HepG2 (cell line): ENCODE measurements around the gene JAZF1. TPM values are rescaled to one million over a fixed set of nuclear protein-coding genes. Genes with fewer than 3 reads are reported as not detected.

Experiments
- ATAC-seq: fragments of 200-7000 bp; cut with Tn5 transposase; 3 replicates; pipeline ENCODE4 v1.9.1; 2020; ENCODE audit warnings: mild to moderate bottlenecking, moderate library complexity
- BruUV-seq: library from RNA; stranded (reverse); fragments of 400-500 nt; replicated peaks from 2 replicates; lab custom pipeline; 2021; lab: Mats Ljungman, UMichigan
- CTCF ChIA-PET: fragments of 300-600 bp; formaldehyde crosslinking; extraction: SDS; loops from one replicate; lab custom pipeline; 2021; ENCODE audit warnings: low total read pairs, inconsistent platforms, low intra/inter-chr PET ratio; lab: Yijun Ruan, JAX
- POLR2A ChIA-PET: fragments of 350-600 bp; sonication (Branson Sonifier 250); formaldehyde crosslinking; loops from one replicate; lab custom pipeline; 2020; ENCODE audit warnings: antibody characterized with exemption, inconsistent platforms; lab: Yijun Ruan, JAX
- DNase-seq: peaks from one replicate; pipeline ENCODE4 v3.0.0-alpha.2; 2015; ENCODE audit warnings: low spot score
- FAIRE-seq: peaks from 3 replicates; lab custom pipeline; 2011; peaks lifted over from hg19 to GRCh38; lab: Jason Lieb, UNC
- H2AFZ ChIP-seq: one replicate; pipeline ENCODE4 v1.6.1; 2011; ENCODE audit warnings: low read length, inconsistent platforms
- H3K27ac ChIP-seq: fragments of 300-600 bp; 3 replicates; pipeline ENCODE4 v1.8.0; 2011; ENCODE audit warnings: mixed run types, mild to moderate bottlenecking, mixed read lengths, low read length, inconsistent platforms; ENCODE audit not compliant: insufficient read depth; ENCODE audit errors: extremely low read length
- H3K27me3 ChIP-seq, 2 experiments: fragments of 200-600 bp in 1 of 2; 2 replicates in 1 of 2; 3 replicates in 1 of 2; pipeline versions ENCODE4 v1.6.0 to v1.8.0; 2011; ENCODE audit warnings: low read length in 2 of 2, mild to moderate bottlenecking in 2 of 2, moderate library complexity in 2 of 2, inconsistent platforms in 1 of 2; ENCODE audit not compliant: insufficient read depth in 2 of 2, control insufficient read depth in 1 of 2
- H3K36me3 ChIP-seq, 2 experiments: fragments of 200-600 bp in 1 of 2; replicated peaks in 1 of 2; 2 replicates in 1 of 2; 3 replicates in 1 of 2; pipeline versions ENCODE4 v1.5.1 to v1.8.0; 2011; ENCODE audit warnings: low read length in 2 of 2, inconsistent platforms in 1 of 2; ENCODE audit not compliant: insufficient read depth in 2 of 2, control insufficient read depth in 1 of 2
- H3K4me1 ChIP-seq: 2 replicates; pipeline ENCODE4 v1.5.1; 2012; ENCODE audit warnings: low read length, inconsistent platforms; ENCODE audit not compliant: insufficient read depth
- H3K4me2 ChIP-seq: 2 replicates; pipeline ENCODE4 v1.6.0; 2011; ENCODE audit warnings: low read depth, low read length, inconsistent platforms
- H3K4me3 ChIP-seq, 3 experiments: fragments of 200-600 bp in 1 of 3; sonication (generic), shearing (Covaris generic) in 1 of 3; replicated peaks in 1 of 3; 2 replicates each; pipeline ENCODE4 v1.5.1; 2011 to 2016; ENCODE audit warnings: low read length in 3 of 3, inconsistent platforms in 2 of 3, low read depth in 2 of 3, mild to moderate bottlenecking in 2 of 3, control low read depth in 1 of 3, mixed read lengths in 1 of 3; ENCODE audit not compliant: insufficient read depth in 1 of 3
- H3K79me2 ChIP-seq: one replicate; pipeline ENCODE4 v1.6.1; 2011; ENCODE audit warnings: low read length, inconsistent platforms; ENCODE audit not compliant: insufficient read depth
- H3K9ac ChIP-seq: 2 replicates; pipeline ENCODE4 v1.6.0; 2011; ENCODE audit warnings: mild to moderate bottlenecking, low read depth, low read length, inconsistent platforms; ENCODE audit not compliant: insufficient read depth
- H3K9me3 ChIP-seq: 2 replicates; pipeline ENCODE4 v1.5.1; 2012; ENCODE audit warnings: mild to moderate bottlenecking, low read length
- H4K20me1 ChIP-seq: 2 replicates; pipeline ENCODE4 v1.6.0; 2011; ENCODE audit warnings: inconsistent platforms, mild to moderate bottlenecking, low read length, moderate library complexity; ENCODE audit not compliant: insufficient read depth
- FOSL2 ChIP-seq: sonication (generic); formaldehyde crosslinking; IDR thresholded peaks from 2 replicates; pipeline ENCODE4 v1.4.0; 2020; ENCODE audit warnings: missing genetic modification reagents
- KLF15 ChIP-seq: sonication (generic); formaldehyde crosslinking; IDR thresholded peaks from 2 replicates; pipeline ENCODE4 v1.8.1; 2023; ENCODE audit warnings: borderline replicate concordance, mild to moderate bottlenecking, inconsistent platforms, missing genetic modification reagents, mixed read lengths
- MBD4 ChIP-seq: IDR thresholded peaks from 2 replicates; pipeline ENCODE4 v1.6.1; 2012; ENCODE audit warnings: low read length, inconsistent platforms, borderline replicate concordance
- MED8 ChIP-seq: sonication (generic); formaldehyde crosslinking; IDR thresholded peaks from 2 replicates; pipeline ENCODE4 v1.8.1; 2023; ENCODE audit warnings: mild to moderate bottlenecking, missing genetic modification reagents; ENCODE audit not compliant: insufficient replicate concordance
- NFE2 ChIP-seq: sonication (generic); formaldehyde crosslinking; IDR thresholded peaks from 2 replicates; pipeline ENCODE4 v1.4.0; 2020; ENCODE audit warnings: missing genetic modification reagents
- REL ChIP-seq: sonication (generic); formaldehyde crosslinking; conservative IDR thresholded peaks from 2 replicates; pipeline ENCODE4 v1.8.0; 2022; ENCODE audit warnings: mild to moderate bottlenecking, missing genetic modification reagents, moderate library complexity
- THAP9 ChIP-seq: sonication (generic); formaldehyde crosslinking; IDR thresholded peaks from 2 replicates; pipeline ENCODE4; 2020; ENCODE audit warnings: missing genetic modification reagents, mild to moderate bottlenecking, borderline replicate concordance
- ZEB1 ChIP-seq: IDR thresholded peaks from 2 replicates; pipeline ENCODE4 v1.6.1; 2012; ENCODE audit warnings: mild to moderate bottlenecking, low read depth, inconsistent platforms; ENCODE audit not compliant: insufficient replicate concordance
- ZSCAN20 ChIP-seq: sonication (generic); formaldehyde crosslinking; IDR thresholded peaks from 2 replicates; pipeline ENCODE4 v1.4.0; 2020; ENCODE audit warnings: missing genetic modification reagents, mild to moderate bottlenecking, borderline replicate concordance
- ZXDC ChIP-seq: sonication (generic); formaldehyde crosslinking; IDR thresholded peaks from 2 replicates; pipeline ENCODE4 v1.5.0; 2020; ENCODE audit warnings: mild to moderate bottlenecking, missing genetic modification reagents
- whole genome bisulfite sequencing: methylation state at CpG from one replicate; pipeline ENCODE4 v1.1.6; 2017; ENCODE audit warnings: low lambda C conversion rate; 5-methylcytosine and 5-hydroxymethylcytosine counted together
- in situ Hi-C: cut with HindIII; loops from 2 replicates; pipeline ENCODE4 v1.10.0; 2017; ENCODE audit warnings: low pct_unique_long_range_greater_than_20kb; ENCODE audit not compliant: extremely low pct_ligation_motif_present
- intact Hi-C: fragments of 100-400 bp; cut with micrococcal nuclease; formaldehyde crosslinking; loops from one replicate; pipeline ENCODE4 v1.10.0; 2022; ENCODE audit not compliant: unreplicated experiment
- polyA plus RNA-seq, 8 experiments: library from polyadenylated mRNA; depleted of rRNA in 3 of 8; stranded (reverse) in 7 of 8; unstranded in 1 of 8; fragments of >200 nt; fragmentation: Illumina TruSeq in 4 of 8; extraction: Trizol in 4 of 8; gene quantifications; 2 replicates each; pipeline versions ENCODE4 v1.2.1 to v1.2.3, GENCODE V29; 2011 to 2016; ENCODE audit warnings: low read depth in 4 of 8, missing spikeins in 1 of 8, mixed read lengths in 1 of 8; ENCODE audit not compliant: insufficient read depth in 1 of 8
- total RNA-seq, 5 experiments: library from RNA; depleted of rRNA; stranded (reverse); fragments of >200 nt; fragmentation: Illumina TruSeq; extraction: Trizol; gene quantifications; 2 replicates each; pipeline ENCODE4 v1.2.3, GENCODE V29; 2016; ENCODE audit warnings: low read depth in 1 of 5

The JAZF1 gene
- total and polyA plus RNA-seq, 2 of the 13 experiments (the other 11 are each of a cell fraction or from before 2014, with no cell fraction given), result not detected

GRCh38 chr7:27942711-27943110, 237.9 kb downstream of the JAZF1 start:
- peaks cover 4 to 36% of the 10 kb centered on the region in 2 experiments; a peak in 3 of 5 replicates for H3K27me3 ChIP-seq
- BruUV-seq, result no TSS peak
- no peaks in the 10 kb centered on the region for H4K20me1 ChIP-seq
- H3K4me2 ChIP-seq, result no peak overlapping the region
- POLR2A ChIA-PET, result no interaction called here
- DNase-seq, result no peak
- no peaks in the 10 kb centered on the region for H3K4me1 ChIP-seq
- WGBS, result 49% methylated on average over 8 of the region's 8 CpGs
- TF ChIP-seq KLF15 (no peak), NFE2 (CRISPR knock-in tag) (no peak), MBD4 (no peak), ZSCAN20 (CRISPR knock-in tag) (no peak), REL (CRISPR knock-in tag) (no peak), THAP9 (CRISPR knock-in tag) (no peak), FOSL2 (no peak), MED8 (CRISPR knock-in tag) (no peak), ZEB1 (no peak), ZXDC (CRISPR knock-in tag) (no peak)
- TF ChIP-seq, all 625 proteins: peak for 0
- CTCF ChIA-PET, result no interaction called here
- Histone ChIP-seq H3K9me3 (no peaks in the 10 kb centered on the region), H3K36me3 (no peaks in the 10 kb centered on the region), H3K9ac (no peak overlapping the region), H3K27ac (no peak overlapping the region), H2AFZ (no peak overlapping the region), H3K4me3 (no peak overlapping the region), H3K79me2 (no peaks in the 10 kb centered on the region)
- ATAC-seq (no peak), FAIRE-seq (no peak)
- intact Hi-C loops (no loop called here), in situ Hi-C loops (no loop called here)
